Activated T-cell treated with anti-CD3 and anti-CD28 coated beads for 1 hour (primary cell): ENCODE measurements around the gene CIROP.
A peak's percentile ranks its signal among the peaks of the same experiment; 100 is the strongest.
"Not testable (repeated sequence)": the region's sequence is repeated elsewhere in the genome, so short reads cannot be mapped to it uniquely, and the experiment has no call there.

Experiments used
- DNase-seq: peaks from one replicate; pipeline ENCODE4 v3.0.0-alpha.2; 2020; ENCODE audit warnings: low read depth

Gene CIROP

DNA sequence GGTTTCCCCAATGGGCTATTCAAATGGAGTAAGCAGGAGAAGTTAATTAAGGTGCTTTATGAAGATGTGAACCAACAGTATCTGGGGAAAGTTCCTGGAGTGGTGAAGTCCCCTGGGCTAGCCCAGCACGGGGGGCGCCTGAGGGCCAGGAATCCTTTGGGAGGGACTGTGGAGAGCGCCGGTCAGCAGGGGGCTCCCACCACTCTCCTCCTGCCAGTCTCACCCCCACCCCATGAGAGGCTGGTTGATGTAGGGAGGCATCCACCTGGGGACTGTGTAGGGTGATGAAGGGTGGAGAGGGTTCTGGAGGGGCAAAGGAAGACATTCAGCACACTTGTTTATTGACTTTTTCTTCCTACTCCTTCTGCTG lies 9.9 kb upstream of the CIROP start:
- DNase-seq: no peak

DNA sequence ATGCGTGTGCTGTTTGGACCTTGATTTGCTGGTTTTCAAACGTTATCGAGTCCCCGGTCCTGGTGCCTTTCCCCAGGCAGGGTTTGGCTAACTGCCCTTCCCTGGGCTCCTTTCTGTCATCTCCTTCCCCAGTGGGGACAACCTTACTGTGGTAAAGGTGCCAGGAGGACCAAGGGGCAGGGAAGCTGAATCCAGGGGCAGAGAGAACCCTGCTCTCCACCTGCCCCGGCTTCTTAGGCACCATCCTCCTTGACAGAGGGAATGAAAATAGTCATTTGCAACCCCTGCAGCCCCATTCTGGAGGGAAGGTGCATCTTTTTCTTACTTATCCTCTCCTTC lies 9.3 kb upstream of the CIROP start:
- no peak for DNase-seq

DNA sequence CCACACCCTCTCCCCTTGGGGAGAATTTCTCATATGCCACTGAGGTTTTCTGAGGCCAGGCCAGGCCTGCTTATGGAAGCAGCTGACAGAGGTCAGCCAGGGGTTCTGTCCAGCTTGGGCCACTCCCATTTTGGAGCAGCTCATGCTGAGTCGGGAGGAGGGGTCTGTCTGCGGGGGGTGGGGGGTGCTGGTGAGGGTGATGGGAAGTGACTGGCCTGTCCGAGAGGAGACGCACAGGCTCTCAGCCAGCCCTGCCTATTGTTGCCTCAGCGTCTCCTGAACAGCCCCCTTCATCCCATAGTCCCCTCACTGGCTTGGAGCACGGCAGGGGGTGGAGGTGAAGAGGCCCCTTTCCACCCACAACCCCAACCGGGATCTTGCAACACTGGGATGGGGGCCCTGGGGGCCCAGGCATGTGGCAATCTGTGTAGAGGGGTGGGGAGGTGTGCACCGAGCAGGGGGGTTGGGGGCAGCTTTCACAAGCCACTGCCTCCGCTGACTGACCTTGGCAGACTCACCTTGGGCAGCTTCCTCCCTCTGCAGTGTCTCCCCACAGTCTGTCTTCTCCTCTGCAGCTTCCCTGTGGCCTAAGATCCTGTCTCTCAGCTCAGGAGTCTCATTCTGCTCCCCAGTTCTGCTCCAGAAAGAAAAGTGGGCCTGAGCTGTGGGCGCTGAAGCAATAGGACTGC lies 8.8 kb upstream of the CIROP start:
- DNase-seq: no peak

DNA sequence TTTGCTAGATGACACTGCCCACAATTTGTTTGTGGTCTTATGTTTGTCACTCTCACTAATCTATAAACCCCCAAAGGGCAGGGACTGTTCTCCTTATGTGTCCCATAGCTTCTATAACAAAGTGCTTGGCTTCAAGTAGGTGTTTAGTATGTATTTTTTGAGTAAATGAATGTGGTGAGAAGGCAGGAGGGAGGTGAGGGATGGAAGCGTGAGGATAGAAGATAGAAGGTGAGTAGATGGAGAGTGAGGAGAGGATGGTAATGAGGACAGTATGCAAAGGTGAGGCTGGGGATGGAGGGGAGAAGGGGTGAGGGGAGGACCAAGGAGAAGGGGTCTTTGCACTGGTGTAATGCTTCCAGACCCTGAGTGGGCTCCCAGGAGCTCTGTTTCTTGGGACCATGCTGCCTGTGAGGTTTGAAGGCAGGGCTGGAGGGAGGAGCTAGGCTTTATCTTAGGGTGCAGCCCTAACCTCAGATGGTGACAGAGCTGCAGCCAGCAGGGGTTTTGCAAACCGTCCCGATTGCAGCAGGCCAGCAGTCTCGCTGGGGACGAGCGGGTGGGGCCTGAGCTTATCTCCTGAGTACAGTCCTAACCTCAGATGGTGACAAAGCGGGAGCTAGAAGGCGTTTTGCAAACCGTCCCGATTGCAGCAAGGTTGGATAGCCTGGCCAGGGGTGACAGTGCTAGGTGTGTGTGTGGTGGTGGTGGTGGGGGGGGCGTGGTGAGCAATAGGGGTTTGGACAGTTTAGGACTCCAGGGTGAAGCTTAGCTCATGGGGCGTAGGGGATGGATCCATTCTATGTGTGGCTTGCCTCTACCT lies 7.8 kb upstream of the CIROP start:
- no peak for DNase-seq

DNA sequence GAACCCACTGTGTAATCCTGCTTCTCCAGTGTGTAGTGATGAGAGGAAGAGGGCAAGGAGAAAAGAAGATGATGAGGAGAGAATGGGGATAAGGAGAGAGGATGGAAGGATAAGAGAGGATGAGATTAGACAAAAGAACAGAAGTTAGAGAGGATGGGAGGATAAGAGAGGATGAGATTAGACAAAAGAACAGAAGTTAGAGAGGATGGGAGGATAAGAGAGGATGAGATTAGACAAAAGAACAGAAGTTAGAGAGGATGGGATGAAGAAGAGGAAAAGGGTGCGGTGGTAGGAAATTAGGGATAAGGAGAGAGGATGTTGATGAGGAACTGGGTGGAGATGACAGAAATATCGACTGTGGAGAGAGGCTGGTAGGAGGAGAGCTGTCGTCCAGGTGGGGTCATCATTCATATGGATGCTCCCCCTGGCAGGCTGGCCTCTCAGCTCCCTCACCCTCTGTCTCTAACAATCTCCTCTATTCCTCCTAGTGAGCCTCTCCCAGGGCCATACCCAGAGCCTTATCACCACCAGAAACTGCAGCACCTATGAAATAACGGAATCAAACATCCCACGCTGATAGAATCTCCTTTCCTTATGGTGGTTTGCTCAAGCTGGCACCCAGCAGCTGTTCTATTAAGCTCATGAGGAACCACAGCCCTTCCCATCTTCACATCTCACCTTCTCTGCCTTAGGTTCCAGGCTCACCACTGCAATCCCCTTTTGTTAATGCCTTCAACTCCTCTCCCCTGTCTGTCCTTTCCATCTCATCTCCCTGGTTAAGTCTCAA lies 6.0 kb upstream of the CIROP start:
- DNase-seq: no peak

DNA sequence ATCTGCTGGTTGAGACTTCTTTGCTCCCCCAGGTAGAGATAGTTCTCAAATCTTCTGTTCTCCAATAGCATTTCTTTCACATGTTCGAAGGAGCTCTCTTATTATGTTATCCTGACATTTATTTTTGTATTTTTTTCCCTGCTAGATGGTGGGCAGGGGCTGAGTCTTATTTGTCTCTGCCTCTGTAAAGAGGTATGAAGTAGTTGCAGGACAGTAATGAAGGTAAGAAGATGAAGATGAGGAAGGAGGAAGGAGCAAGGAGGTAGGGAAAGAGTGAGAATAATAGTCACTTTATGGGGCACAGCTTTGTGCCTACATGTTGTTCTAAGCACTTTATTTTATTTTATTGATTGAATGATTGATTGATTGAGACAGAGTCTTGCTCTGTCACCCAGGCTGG lies 5.0 kb upstream of the CIROP start:
- no peak for DNase-seq

DNA sequence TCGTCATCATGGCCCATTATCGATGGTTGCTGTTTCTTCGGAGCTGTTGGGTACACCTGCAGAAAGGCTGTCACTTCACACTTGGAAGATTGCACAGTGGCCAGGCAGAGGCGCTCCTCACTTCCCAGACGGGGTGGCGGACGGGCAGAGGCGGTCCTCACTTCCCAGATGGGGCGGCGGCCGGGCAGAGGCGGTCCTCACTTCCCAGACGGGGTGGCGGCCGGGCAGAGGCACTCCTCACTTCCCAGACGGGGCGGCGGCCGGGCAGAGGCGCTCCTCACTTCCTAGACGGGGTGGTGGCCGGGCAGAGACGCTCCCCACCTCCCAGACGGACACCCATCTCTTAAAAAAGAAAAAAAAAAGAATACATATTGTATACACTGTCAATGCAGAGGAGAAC lies 3.4 kb upstream of the CIROP start:
- not testable (repeated sequence) for DNase-seq

DNA sequence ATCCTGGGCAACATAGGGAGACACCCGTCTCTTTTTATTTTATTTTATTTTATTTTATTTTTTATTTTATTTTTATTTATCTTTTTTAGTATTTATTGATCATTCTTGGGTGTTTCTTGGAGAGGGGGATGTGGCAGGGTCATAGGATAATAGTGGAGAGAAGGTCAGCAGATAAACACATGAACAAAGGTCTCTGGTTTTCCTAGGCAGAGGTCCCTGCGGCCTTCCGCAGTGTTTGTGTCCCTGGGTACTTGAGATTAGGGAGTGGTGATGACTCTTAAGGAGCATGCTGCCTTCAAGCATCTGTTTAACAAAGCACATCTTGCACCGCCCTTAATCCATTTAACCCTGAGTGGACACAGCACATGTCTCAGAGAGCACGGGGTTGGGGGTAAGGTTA lies 2.8 kb upstream of the CIROP start:
- DNase-seq: not testable (repeated sequence)

DNA sequence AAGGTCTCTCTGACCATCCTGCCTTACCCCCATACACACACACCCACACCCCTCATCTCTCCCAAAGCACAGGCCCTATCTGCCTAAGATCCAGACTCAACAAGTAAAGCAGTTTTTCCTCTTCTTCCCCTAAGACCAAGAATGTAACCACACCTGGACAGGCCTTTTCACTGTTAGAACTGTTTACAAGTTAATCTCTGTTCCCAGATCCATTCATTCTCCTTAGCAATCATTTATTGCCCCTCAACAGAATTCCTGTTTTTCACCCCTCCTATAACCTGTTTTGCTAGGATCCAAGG lies 1.9 kb upstream of the CIROP start:
- no peak for DNase-seq

DNA sequence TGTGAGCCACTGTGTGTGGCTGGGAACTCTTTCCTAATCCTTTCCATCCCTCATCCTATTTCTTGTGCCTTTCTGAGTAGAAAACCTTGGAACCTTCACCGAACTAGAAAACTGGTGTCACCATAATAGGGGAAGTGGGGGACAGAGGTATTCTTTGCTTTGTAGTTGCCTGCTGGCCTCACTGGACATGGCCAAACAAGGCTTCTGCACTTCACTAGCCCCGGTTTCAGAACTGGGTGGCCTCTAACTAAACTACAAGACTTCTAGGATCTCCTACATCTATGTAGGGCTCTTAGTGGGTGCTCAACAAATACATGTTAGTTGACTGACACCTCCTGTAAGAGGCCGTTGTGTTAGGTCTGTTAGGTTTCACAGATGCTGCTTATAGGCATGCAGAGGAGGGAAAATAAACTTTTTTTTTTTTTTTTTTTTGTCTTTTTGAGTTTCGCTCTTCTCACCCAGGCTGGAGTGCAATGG lies 597 bp upstream of the CIROP start:
- DNase-seq: no peak

DNA sequence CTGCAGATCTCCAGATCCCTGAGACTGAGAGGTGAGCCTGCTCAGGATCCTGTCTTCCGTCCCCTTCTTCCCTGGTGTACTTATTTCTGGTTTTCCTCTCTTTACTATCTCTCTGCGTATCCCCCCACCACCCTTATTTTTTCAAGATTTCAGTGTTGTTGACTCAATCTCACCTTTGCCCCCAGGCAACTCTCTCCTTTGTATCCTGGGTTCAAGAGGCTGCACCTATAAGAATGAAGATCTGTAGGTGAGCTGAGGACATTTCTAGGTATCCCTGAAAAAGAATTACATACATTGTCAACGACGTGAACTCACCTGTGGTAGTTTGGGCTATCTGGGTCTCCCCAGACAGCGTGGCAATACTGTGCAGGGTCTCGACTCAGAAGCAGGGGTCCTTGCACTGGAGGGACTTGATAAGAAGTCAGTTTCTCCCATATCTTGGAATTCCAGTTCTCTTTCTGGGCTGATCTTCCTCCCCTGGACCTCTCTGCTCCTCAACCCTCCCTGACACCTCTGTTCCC lies 659 bp downstream of the CIROP start:
- no peak for DNase-seq

DNA sequence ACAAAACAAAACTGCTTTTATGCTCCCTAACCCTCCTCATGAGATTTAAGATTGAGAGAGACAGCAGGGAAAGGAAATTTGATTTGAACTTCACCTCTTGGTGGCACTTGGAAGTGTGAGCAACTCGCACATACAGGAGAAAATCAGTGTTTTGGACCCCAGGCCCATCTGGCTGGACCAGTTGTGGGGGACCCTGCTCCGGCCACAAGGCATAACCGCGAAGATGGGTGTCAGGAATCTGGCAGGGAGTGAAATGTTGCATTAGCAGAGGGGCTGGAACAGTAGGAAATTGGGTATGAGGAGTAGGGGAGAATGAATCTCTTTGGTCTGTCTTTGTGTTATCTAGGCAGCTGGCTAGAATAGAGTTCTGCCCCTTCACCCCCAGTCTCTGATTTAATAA lies 1.2 kb downstream of the CIROP start:
- no peak for DNase-seq

DNA sequence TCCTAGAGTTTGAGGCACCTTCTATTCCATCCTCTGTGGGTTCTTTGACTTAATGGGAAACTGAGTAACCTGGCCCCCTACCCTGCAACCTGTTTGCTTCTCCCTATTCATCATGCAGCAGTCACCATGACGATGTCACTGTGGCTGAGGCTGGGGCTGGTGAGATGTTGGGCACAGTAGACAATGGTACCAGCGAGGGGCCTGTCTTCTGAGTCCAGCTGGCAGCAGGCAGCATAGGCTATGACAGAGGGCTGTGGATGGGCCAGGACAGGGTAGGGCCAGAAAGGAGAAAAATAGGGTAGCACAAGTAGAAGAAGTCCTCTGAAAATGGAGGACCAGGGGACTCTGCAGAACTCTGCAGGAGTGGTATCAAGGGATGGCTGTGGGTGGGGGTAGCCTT lies 2.0 kb downstream of the CIROP start:
- no peak for DNase-seq

DNA sequence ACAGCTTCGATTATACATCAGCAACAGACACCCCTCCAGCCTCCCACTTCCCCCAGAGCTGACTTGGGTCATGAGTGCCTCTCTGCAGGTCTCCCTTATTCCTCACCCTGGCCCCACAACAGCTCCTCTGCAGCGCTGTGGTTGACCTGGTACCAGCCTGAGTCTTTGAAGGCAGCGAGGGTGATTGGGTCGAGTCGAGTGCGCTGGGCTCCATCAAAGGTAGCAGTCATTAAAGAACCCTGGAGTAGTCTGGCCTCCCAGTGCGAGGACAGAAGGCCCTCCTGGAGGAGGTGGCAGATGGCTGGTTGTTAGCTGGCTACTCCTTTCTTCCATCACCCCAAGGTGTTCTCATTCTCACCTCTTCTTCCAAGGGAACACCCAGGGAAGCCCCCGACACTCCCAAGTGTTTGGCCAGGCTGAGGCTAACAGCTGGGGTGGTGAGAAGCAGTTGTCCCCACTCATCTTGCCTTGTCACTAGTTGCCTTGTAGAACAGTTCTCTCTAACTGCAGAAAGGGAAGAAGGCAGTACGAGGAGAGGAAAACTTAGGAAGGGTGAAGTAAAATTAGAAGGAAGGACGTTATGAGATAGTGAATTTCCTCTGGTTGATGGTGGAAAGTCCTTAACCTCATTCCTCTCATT lies 2.7 kb downstream of the CIROP start:
- DNase-seq: no peak

DNA sequence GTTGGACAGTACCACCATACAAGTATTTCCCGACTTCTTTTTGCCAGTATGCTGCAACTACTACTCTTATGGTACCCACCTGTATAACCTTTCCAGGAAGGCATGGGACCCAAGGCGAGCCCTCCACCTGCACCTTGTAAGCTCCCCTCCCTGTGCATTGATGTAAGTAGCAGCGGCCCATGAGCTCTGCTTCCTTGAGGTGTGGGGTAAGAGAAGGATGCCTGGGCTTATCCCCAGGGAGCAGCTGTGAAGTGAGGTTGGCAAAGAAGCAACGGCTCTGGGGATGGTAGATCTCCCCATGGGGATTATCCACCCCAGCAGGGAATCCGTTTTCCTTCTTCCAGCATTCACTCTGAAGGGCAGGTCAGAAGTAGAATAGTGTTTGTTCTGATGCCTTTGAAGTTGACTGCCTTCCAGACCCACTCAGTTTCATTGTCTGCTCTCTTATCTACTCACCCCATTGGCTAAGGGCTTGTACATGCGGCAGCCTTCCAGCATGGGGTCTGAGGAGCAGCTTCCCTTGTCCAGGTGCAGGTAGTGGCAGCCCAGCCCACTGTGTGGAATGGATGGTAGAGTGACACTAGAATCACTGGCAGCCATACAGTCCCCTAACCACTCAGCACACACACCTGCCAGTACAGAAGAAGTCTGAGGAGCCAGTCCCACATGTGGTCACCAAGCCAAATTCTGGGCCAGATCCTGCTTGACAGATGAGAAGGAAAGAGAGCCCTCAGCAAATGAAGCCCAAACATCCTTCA lies 3.4 kb downstream of the CIROP start:
- DNase-seq: no peak

DNA sequence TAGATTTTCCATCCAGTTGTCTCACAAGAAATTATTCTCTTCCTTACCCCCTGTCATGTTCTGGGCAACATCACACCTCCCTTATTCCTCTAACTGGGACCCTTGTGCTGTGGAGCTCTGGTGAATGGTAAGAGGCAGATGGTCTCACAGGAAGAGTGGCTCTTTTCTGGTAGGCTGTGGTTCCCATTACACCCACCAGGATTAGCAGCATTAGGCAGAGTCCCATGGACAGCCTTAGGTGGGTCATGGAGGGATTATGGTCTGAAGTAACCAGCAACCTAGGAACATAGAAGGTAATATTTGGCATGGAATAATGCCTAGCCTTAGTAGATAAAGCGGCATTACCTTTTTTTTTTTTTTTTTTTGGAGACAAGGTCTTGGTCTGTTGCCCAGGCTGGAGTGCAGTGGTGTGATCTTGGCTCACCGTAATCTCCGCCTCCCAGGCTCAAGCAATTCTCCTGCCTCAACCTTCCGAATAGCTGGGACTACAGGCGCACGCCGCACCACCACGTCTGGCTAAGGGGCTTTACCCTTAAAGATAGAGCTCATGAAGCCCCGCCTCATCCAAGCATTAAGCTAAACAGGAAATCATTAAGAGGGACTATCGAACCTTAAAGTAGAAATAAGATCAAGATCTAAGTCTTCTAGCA lies 5.5 kb downstream of the CIROP start:
- DNase-seq: no peak

DNA sequence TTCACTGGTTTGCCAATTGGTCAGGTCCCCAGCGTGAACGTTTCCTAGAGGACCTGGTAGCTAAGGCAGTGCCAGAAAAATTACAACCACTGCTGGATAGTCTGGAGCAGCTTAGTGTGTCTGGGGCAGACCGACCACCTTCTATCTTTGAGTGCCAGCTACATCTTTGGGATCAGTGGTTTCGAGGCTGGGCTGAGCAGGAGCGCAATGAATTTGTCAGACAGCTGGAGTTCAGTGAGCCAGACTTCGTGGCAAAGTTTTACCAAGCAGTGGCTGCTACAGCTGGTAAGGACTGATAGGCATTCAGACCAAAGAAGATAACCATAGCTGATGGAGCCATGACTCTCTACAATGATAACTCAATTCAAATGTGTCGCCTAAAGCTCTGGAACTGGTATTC lies 7.0 kb downstream of the CIROP start:
- DNase-seq: no peak

DNA sequence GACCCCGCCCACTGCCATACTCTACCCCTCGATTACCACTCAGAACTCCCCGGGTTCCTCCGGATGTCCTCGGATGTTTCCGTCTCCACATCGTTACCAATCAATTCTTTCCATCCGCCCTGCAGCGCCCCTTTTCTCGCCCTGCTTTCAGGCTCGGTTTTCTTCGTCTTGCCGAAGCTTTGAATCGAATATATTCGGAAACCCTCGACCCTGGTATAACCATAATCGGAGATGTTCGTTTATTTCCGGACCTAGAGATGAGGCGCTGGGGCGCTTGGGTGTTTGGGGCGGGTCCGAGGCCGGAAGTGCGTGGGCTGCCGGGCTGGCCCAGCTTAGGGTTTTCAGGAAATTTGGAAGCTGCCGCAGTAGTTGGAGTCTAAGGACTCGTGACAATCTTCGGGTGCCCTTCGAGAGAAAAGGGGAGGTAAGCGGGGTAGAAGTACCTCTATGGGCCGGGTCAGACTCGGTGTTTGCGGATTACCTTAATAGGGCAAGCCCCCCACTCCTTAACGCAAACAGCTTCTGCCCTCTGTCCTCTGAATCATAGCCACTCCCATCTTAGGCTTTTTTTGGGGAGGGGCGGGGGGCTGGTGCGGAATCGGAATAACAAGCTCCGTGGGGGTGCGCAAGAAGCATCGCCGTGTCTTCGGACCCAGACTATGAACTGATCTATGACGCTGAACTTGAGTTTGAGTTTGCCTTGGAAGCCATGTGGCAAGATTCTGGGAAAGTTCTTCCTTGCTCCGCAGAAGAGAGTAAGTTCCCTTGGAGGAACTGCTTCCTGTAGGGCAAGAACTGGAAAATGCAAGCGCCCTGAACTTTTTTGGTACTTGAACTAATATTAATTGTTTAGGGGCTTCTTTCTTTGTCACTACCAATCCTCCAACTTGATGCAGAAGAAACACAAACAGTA lies 9.3 kb downstream of the CIROP start, which contains the start of gene C14orf119:
Gene C14orf119, plus strand, starts transcription at position 310 of the 913 bp plus-strand sequence. CDS start 2,154 bp downstream, outside the sequence.
- peak; percentile 99 for DNase-seq

DNA sequence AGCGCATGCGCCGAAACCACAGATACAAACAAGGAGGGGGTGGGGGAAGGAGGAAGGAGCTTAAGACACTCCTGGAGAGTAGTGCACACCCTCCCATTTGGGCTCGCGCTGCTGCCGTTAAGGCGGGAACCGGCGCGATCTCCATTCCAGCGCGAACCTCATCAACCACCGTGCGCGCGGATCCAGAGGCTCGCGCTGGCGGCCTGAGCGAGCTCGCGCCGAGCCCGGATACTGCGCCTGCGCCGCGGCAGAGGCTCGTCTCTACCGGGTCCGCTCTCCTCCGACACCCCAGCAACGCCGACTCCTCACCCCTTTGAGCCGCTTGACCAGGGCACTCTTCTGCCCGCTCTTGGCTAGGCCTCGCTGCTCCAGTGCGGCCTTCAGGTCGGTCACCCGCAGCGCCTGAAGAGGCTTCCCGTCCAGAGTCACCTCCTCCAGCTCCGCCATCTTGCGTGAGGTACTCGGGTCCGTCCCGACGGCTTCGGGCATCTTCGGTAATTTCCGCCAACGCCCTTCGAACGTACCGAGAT lies 10.1 kb downstream of the CIROP start, which contains the start of gene ACIN1:
Gene ACIN1, minus strand, starts transcription at position 471 of the 530 bp plus-strand sequence. Its CDS starts 24 bp downstream, at position 447.
- DNase-seq: peak; percentile 61
